Mucosa of gallbladder (tissue), 1 donor: ENCODE data around the gene C1R. TPM values are rescaled to one million over a fixed set of nuclear protein-coding genes. Genes with fewer than 3 reads are reported as not detected.
"Not testable (repeated sequence)": the region's sequence is repeated elsewhere in the genome, so short reads cannot be mapped to it uniquely, and the experiment has no call there.

Experiments
- DNase-seq: peaks from one replicate; pipeline ENCODE4 v3.0.0-alpha.2; 2020; ENCODE audit warnings: low spot score
- total RNA-seq: library from RNA; stranded (reverse); gene quantifications from one replicate; pipeline ENCODE4 v1.2.1, GENCODE V29; 2021
- donor health status: DM: no; HTN: no; CAD: no.

Gene C1R
- total RNA-seq, 1 donor from 2014 or later, result 303 TPM

DNA sequence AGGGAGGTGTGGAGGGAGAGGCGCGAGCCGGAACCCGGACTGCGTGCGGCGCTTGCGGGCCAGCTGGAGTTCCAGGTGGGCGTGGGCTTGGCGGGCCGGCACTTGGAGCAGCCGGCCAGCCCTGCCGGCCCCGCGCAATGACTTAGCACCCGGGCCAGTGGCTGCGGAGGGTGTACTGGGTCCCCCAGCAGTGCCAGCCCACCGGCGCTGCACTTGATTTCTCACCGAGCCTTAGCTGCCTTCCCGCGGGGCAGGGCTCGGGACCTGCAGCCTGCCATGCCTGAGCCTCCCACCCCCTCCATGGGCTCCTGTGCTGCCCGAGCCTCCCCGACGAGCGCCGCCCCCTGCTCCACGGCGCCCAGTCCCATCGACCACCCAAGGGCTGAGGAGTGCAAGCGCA lies 54.8 kb downstream of the C1R start:
- not testable (repeated sequence) for DNase-seq

DNA sequence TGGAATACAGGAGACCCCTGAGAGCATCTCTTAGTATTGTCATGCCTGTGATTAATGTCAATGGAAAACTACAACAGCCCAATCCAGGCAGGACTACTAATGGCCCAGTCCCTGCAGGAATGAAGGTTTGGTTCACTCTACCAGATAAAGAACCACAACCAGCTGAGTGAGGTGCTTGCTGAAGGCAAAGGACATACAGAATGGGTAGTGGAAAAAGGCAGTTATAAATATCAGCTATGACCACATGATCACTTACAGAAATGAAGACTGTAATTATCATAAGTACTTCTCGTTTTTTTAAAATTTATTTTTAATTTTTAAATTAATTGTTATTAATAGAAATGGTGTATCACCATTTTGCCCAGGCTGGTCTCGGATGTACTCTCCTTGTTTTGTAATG lies 56.8 kb downstream of the C1R start:
- DNase-seq, result no peak

DNA sequence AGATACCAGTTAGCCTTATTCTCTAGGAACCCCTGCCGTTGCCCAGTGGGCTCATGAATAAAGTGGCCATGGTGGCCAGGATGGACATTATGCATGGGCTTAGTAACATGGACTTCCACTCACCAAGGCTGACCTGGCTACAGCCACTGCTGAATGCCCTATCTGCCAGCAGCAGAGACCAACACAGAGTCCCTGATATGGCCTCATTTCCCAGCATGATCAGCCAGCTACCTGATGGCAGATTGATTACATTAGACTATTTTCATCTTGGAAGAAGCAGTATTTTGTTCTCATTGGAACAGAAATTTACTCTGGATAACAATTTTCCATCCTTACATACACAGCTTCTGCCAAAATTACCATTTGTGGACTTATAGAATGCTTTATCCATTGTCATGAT lies 57.8 kb downstream of the C1R start:
- no peak for DNase-seq

DNA sequence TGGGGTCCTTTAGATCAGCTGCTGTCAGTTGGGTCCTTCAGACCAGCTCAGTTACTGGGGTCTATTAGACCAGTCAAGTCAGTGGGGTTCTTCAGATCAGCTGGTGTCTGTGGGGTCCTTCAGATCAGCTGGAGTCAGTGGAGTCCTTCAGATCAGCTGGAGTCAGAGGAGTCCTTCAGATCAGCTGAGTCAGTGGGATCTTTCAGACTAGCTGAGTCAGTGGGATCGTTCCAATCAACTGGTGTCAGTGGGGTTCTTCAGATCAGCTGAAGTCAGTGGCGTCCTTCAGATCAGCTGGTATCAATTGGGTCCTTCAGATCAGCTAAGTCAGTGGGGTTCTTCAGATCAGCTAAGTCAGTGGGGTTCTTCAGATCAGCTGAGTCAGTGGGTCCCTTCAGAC lies 59.3 kb downstream of the C1R start:
- DNase-seq, result no peak

- no peak for DNase-seq
Measured at GRCh38 chr12:7031306-7031705, 60.9 kb downstream of the C1R start.

Other genes starting within 250 kb of the C1R start
- 2.2 TPM for gene CDCA3, start 241.2 kb downstream of the C1R start, total RNA-seq
- gene USP5, start 240.3 kb downstream of the C1R start, total RNA-seq, result 98.4 TPM
- 610 TPM for gene TPI1, start 224.9 kb downstream of the C1R start, total RNA-seq
- 33.7 TPM for gene SPSB2, start 219.1 kb downstream of the C1R start, total RNA-seq
- 13.1 TPM for gene LRRC23, start 187.6 kb downstream of the C1R start, total RNA-seq
- 30.5 TPM for gene ENO2, start 177.9 kb downstream of the C1R start, total RNA-seq
- 153 TPM for gene ATN1, start 164.5 kb downstream of the C1R start, total RNA-seq
- not detected for gene RNU7-1, start 148.6 kb downstream of the C1R start, total RNA-seq
- 265 TPM for gene C12orf57, start 148.4 kb downstream of the C1R start, total RNA-seq
- gene PTPN6, start 141.1 kb downstream of the C1R start, total RNA-seq, result 66.4 TPM
- 141 TPM for gene PHB2, start 121.8 kb downstream of the C1R start, total RNA-seq
- 31.8 TPM for gene EMG1, start 121.5 kb downstream of the C1R start, total RNA-seq
- 26.6 TPM for gene LPCAT3, start 74.0 kb downstream of the C1R start, total RNA-seq
- 319 TPM for gene C1S, start 31.7 kb downstream of the C1R start, total RNA-seq
- gene C1RL, start 16.8 kb upstream of the C1R start, total RNA-seq, result 49.6 TPM
- 7.1 TPM for gene RBP5, start 36.4 kb upstream of the C1R start, total RNA-seq
- gene CLSTN3, start 37.9 kb upstream of the C1R start, total RNA-seq, result 40.6 TPM
- gene PEX5, start 97.2 kb upstream of the C1R start, total RNA-seq, result 53.7 TPM
- gene ACSM4, start 211.6 kb upstream of the C1R start, total RNA-seq, result not detected